ENCODE measurements around the gene CIAO3.

- TF ChIP-seq CTCF (IDR thresholded peaks at IDR 0.05) (no peak), POLR2A (IDR thresholded peaks at IDR 0.05) (peak in 1 of 4 donors; percentile 0), POLR2AphosphoS5 (IDR thresholded peaks at IDR 0.05) (no peak)
Measured at GRCh38 chr16:725463-726187, 15.2 kb downstream of the CIAO3 start.

Measured in upper lobe of left lung (tissue), 4 donors.